Neural progenitor cell (in vitro differentiated cells): ENCODE measurements around the gene ARV1.

Experiments
- CTCF ChIP-seq: fragments of 200-600 bp; sonication (generic); IDR thresholded peaks from 2 replicates; pipeline ENCODE4 v1.5.1; 2017; ENCODE audit warnings: antibody characterized with exemption, mild to moderate bottlenecking
- EZH2phosphoT487 ChIP-seq: fragments of 200-600 bp; sonication (generic); IDR thresholded peaks from 2 replicates; pipeline ENCODE4 v1.6.1; 2017; ENCODE audit warnings: antibody characterized with exemption

GRCh38 chr1:230938924-230939368, 39.9 kb upstream of the ARV1 start:
- TF ChIP-seq CTCF (no peak), EZH2phosphoT487 (no peak)
